Uterus (tissue), 2 donors: ENCODE data around the gene C22orf31.

ENCODE experiments used
- CTCF ChIP-seq, 4 experiments: fragments of 200-600 bp in 2 of 4; fragments of 450-650 bp in 2 of 4; sonication (generic) in 2 of 4; IDR thresholded peaks; one replicate each; pipeline ENCODE4 v1.5.1; 2016 to 2019; ENCODE audit warnings: antibody characterized with exemption in 4 of 4, mild to moderate bottlenecking in 2 of 4, moderate library complexity in 1 of 4
- POLR2A ChIP-seq, 2 donors: fragments of 450-650 bp; IDR thresholded peaks; one replicate each; pipeline ENCODE4 v1.6.1; 2016; ENCODE audit warnings: antibody characterized with exemption in 2 of 2, mild to moderate bottlenecking in 1 of 2, moderate library complexity in 1 of 2

GRCh38 chr22:29009148-29009547 is 52.5 kb downstream of the C22orf31 start:
- TF ChIP-seq POLR2A (IDR thresholded peaks at IDR 0.05) (no peak), CTCF (IDR thresholded peaks at IDR 0.05) (no peak)
